Lower lobe of right lung (tissue), 2 donors: ENCODE data around the gene MIPEP. TPM values are rescaled to one million over a fixed set of nuclear protein-coding genes. Genes with fewer than 3 reads are reported as not detected.

Experiments used
- ATAC-seq, 2 donors: fragments of 200-7000 bp; cut with Tn5 transposase; one replicate each; pipeline ENCODE4 v1.9.1; 2020 to 2022; ENCODE audit warnings: mild to moderate bottlenecking in 2 of 2, moderate library complexity in 2 of 2
- DNase-seq: peaks from one replicate; pipeline ENCODE4 v3.0.0-alpha.2; 2020
- H3K27ac ChIP-seq: fragments of 200-600 bp; one replicate; pipeline ENCODE4 v1.8.0; 2022
- H3K27me3 ChIP-seq: fragments of 200-600 bp; one replicate; pipeline ENCODE4 v1.8.0; 2022; ENCODE audit warnings: low read depth
- H3K36me3 ChIP-seq: fragments of 200-600 bp; one replicate; pipeline ENCODE4 v1.8.0; 2022; ENCODE audit warnings: mild to moderate bottlenecking
- H3K4me1 ChIP-seq: fragments of 200-600 bp; one replicate; pipeline ENCODE4 v1.8.0; 2022
- H3K4me3 ChIP-seq: fragments of 200-600 bp; one replicate; pipeline ENCODE4 v1.8.0; 2022; ENCODE audit warnings: mild to moderate bottlenecking
- H3K9me3 ChIP-seq: fragments of 200-600 bp; one replicate; pipeline ENCODE4 v1.8.0; 2022
- intact Hi-C: fragments of 100-400 bp; cut with DNase I; formaldehyde crosslinking; loops from one replicate; pipeline ENCODE4 v1.11.0; 2022
- total RNA-seq: library from RNA; stranded (reverse); fragmentation: NEBNext Ultra II Directional; extraction: Animal tissue kit (Norgen Biotek cat#: 25700); gene quantifications from one replicate; pipeline ENCODE4 v1.2.1, GENCODE V29; 2021
- TF ChIP-seq, protein P1 (sequence below): fragments of 200-600 bp; IDR thresholded peaks from one replicate; pipeline ENCODE4 v1.8.0; 2022; ENCODE audit warnings: antibody characterized with exemption, mild to moderate bottlenecking
- donor health status: DM: no; HTN: yes; CAD: no; lungs with severe emphysema.

Gene MIPEP
- total RNA-seq, 1 donor from 2014 or later: 18.4 TPM

DNA sequence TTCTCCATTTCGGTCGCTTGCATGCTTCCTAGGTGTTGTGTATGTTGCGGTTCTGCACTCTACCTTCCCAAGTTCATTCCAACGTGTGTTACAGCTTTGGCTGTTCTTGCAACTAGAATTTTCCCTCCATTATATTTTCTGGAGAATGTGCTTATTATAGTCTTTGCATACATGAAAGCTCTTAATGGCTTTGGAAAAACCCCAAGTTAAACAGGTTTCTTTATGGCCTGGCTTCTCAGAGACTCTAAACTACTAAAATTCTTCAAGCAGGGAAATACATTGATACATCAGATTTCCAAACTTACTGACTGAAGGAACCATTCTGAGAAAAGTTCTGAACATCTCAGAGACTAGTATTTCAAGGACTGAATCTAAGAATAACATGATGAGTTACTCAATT is 11.9 kb downstream of the MIPEP start:
- intact Hi-C loops: loop anchor here (10.0 kb wide), 1 partner anchor 412 kb away; no protein-coding TSS in a partner anchor
- Histone ChIP-seq H3K4me3 (no peak overlapping the region), H3K27me3 (no peaks in the 10 kb centered on the region), H3K9me3 (no peaks in the 10 kb centered on the region), H3K4me1 (no peaks in the 10 kb centered on the region), H3K36me3 (peaks cover 12% of the 10 kb centered on the region), H3K27ac (no peak overlapping the region)
- ATAC-seq: no peak
- no peak for DNase-seq
- TF ChIP-seq, protein P1, sequence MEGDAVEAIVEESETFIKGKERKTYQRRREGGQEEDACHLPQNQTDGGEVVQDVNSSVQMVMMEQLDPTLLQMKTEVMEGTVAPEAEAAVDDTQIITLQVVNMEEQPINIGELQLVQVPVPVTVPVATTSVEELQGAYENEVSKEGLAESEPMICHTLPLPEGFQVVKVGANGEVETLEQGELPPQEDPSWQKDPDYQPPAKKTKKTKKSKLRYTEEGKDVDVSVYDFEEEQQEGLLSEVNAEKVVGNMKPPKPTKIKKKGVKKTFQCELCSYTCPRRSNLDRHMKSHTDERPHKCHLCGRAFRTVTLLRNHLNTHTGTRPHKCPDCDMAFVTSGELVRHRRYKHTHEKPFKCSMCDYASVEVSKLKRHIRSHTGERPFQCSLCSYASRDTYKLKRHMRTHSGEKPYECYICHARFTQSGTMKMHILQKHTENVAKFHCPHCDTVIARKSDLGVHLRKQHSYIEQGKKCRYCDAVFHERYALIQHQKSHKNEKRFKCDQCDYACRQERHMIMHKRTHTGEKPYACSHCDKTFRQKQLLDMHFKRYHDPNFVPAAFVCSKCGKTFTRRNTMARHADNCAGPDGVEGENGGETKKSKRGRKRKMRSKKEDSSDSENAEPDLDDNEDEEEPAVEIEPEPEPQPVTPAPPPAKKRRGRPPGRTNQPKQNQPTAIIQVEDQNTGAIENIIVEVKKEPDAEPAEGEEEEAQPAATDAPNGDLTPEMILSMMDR: no peak

DNA sequence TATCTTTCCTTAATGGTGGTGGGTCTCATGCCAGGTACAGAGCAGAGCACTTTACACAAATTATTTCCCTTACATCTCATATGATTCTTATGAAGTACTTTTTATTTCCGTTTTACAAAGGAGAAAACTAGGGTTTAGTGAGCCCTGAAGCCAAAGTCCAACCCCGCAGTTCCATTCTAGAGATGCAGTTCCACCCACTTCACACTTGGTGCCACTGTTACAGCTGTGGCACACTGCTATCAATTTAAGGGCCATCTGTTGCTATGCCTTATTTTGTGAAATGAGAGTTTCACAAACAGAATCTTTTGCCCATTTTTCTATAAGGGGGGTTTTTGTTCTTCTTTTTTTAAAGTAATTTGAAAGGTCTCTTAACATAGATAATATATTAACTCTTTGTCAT is 12.9 kb downstream of the MIPEP start:
- no peak for ATAC-seq
- peaks cover 3% of the 10 kb centered on the region for H3K4me1 ChIP-seq
- intact Hi-C loops: loop anchor here (10.0 kb wide), 1 partner anchor 411 kb away; no protein-coding TSS in a partner anchor

DNA sequence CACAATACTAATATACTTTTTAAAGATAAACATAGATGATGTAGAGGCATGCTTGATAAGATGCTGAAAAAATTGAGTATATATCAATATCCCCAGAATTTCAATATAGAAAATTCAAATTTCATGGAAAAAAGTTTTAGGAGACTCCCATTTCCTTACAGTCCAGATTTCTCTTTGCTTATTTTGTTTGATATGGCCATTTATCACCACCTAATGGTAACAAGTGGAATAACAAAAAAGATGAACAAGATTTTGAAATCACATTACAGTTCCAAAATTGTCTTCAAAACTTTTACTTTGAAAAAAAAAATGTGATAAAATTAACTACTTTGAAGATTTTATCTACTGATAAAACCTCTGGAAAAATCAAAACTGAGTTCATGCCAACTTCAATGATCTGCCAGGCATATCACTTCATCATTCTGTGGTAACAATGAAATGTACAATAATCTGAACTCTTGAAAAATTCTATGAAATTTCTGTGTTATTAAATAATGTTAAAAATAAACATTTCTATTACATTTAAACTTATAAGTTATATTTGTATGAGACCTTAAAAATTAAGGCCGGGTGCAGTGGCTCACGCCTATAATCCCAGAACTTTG is 17.5 kb downstream of the MIPEP start:
- H3K4me1 ChIP-seq: peaks cover 23% of the 10 kb centered on the region
- H3K27me3 ChIP-seq: no peaks in the 10 kb centered on the region
- intact Hi-C loops: loop anchor here (10.0 kb wide), 1 partner anchor 407 kb away; no protein-coding TSS in a partner anchor
- H3K4me3 ChIP-seq: no peak overlapping the region
- no peak overlapping the region for H3K27ac ChIP-seq
- ATAC-seq (peak in 1 of 2 donors; percentile 56), DNase-seq (no peak)
- no peaks in the 10 kb centered on the region for H3K9me3 ChIP-seq
- TF ChIP-seq, protein P1: peak; percentile 65
- H3K36me3 ChIP-seq: no peaks in the 10 kb centered on the region

More for the DNA sequence above, 12.9 kb downstream of the MIPEP start:
- Histone ChIP-seq H3K9me3 (no peaks in the 10 kb centered on the region), H3K27ac (no peak overlapping the region), H3K27me3 (no peaks in the 10 kb centered on the region), H3K36me3 (peaks cover 12% of the 10 kb centered on the region), H3K4me3 (no peak overlapping the region)
- DNase-seq: no peak
- TF ChIP-seq, protein P1: peak; percentile 18

DNA sequence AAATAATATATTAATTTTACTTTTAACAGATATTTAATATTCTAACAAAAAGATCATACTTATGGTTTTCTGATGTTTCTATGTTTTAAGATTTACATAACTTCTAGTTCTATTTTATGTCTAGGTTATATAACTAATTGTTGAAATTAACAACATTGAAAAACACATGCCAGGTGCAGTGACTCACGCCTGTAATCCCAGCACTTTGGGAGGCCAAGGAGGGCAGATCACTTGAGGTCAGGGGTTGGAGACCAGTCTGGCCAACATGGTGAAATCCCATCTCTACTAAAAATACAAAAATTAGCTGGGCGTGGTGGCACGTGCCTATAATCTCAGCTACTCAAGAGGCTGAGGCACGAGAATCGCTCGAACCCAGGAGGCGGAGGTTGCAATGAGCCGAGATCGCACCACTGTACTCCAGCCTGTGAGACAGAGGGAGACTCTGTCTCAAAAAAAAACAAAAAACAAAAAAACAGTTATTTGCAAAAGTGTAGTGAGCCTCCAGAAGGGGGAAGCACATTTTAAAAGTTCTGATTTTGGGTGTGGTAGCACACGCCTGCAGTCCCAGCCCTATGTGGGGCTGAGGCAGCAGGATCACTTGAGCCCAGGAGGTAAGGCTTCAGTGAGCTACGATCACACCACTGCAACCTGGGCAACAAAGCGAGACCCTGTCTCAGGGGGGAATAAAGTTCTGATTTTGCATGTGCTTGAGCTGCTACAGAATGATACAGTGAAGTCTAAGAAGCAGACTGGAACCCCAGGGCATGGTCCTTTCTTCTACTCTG is 18.7 kb downstream of the MIPEP start:
- Histone ChIP-seq H3K27ac (no peak overlapping the region), H3K36me3 (no peaks in the 10 kb centered on the region), H3K4me3 (no peak overlapping the region), H3K27me3 (no peaks in the 10 kb centered on the region), H3K9me3 (no peaks in the 10 kb centered on the region), H3K4me1 (peaks cover 26% of the 10 kb centered on the region)
- intact Hi-C loops: loop anchor here (10.0 kb wide), 1 partner anchor 406 kb away; no protein-coding TSS in a partner anchor
- peak; percentile 16 to 33 for ATAC-seq
- DNase-seq: no peak
- TF ChIP-seq, protein P1: no peak

DNA sequence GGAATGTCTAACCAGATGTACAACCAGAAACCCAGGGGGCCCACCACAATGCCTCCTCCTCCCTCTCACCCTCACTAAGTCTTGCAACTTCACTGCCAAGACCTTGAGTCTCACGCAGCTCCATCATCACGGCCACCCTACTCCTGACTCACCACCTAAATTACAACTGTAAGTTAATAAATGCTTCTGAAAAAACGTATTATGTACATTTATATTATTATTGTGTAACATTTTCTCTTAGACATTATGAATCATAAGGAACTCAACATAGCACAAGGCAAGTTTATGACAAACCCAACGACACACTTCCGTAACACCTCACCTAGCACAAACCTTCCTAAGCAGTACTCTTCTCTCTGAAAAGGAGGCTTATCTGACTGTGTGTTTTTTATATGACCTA is 20.7 kb downstream of the MIPEP start:
- ATAC-seq (no peak), DNase-seq (no peak)
- no peaks in the 10 kb centered on the region for H3K27me3 ChIP-seq
- TF ChIP-seq, protein P1: no peak
- intact Hi-C loops: no loop called here
- H3K27ac ChIP-seq: no peak overlapping the region
- no peaks in the 10 kb centered on the region for H3K36me3 ChIP-seq
- no peak overlapping the region for H3K4me3 ChIP-seq
- H3K9me3 ChIP-seq: no peaks in the 10 kb centered on the region
- H3K4me1 ChIP-seq: peaks cover 26% of the 10 kb centered on the region
